Neutrophil (primary cell): Measurements from ENCODE around the gene IARS2.

Experiments used
- H3K27ac ChIP-seq: fragments of 200-600 bp; sonication (generic); 2 replicates; pipeline ENCODE4 v1.5.1; 2016; ENCODE audit warnings: mild to moderate bottlenecking, moderate library complexity
- H3K27me3 ChIP-seq: fragments of 200-600 bp; sonication (generic); 2 replicates; pipeline ENCODE4 v1.6.0; 2016; ENCODE audit warnings: mild to moderate bottlenecking
- H3K36me3 ChIP-seq: fragments of 200-600 bp; sonication (generic); 2 replicates; pipeline ENCODE4 v1.5.1; 2017
- H3K4me1 ChIP-seq, 2 experiments: fragments of 200-600 bp in 1 of 2; sonication (generic) in 1 of 2; 1 replicate in 1 of 2; 2 replicates in 1 of 2; pipeline versions ENCODE4 v1.5.1 to v1.6.1; 2013 to 2016; ENCODE audit warnings: low read depth in 1 of 2, low read length in 1 of 2, mild to moderate bottlenecking in 1 of 2, moderate library complexity in 1 of 2; ENCODE audit not compliant: control insufficient read depth in 1 of 2, insufficient read depth in 1 of 2
- H3K4me3 ChIP-seq, 2 experiments: fragments of 200-600 bp in 1 of 2; sonication (generic) in 1 of 2; 1 replicate in 1 of 2; 2 replicates in 1 of 2; pipeline ENCODE4 v1.5.1; 2013 to 2016; ENCODE audit warnings: low read depth in 1 of 2, low read length in 1 of 2, mild to moderate bottlenecking in 1 of 2, moderate library complexity in 1 of 2
- H3K9me3 ChIP-seq: fragments of 200-600 bp; sonication (generic); 2 replicates; pipeline ENCODE4 v1.5.1; 2016
- CTCF ChIP-seq: fragments of 200-600 bp; sonication (generic); IDR thresholded peaks from 2 replicates; pipeline ENCODE4 v1.5.1; 2016; ENCODE audit warnings: antibody characterized with exemption

Gene IARS2

GRCh38 chr1:220121791-220122530 lies 28.0 kb downstream of the IARS2 start:
- Histone ChIP-seq H3K27ac (no peak overlapping the region), H3K27me3 (no peaks in the 10 kb centered on the region)
- TF ChIP-seq CTCF: no peak

DNA sequence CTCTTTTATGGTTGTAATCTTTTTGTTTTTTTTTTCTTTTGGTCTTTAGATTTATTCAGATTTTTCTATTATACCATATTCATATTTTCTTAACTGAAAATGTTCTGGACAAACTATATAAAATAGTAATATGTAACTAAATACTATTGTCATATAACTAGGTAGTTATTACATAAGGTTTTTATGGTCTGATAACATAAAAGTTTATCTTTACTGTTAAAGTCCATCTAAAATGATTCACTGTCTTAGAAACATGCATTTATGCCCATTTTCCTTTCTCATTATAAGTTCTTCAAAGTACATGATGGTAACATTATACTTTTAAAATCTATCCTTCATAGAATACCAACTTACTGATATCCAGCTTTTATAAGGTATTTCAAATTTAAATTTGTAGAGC lies 29.1 kb downstream of the IARS2 start:
- Histone ChIP-seq H3K27ac (no peak overlapping the region), H3K9me3 (no peaks in the 10 kb centered on the region), H3K27me3 (no peaks in the 10 kb centered on the region), H3K36me3 (peaks cover 27% of the 10 kb centered on the region), H3K4me1 (peaks cover 0 to 5% of the 10 kb centered on the region in 2 experiments), H3K4me3 (no peak overlapping the region)
- no peak for TF ChIP-seq CTCF

More at GRCh38 chr1:220121791-220122530, 28.0 kb downstream of the IARS2 start:
- H3K36me3 ChIP-seq: peaks cover 23% of the 10 kb centered on the region
- no peak overlapping the region for H3K4me3 ChIP-seq
- H3K9me3 ChIP-seq: no peaks in the 10 kb centered on the region
- H3K4me1 ChIP-seq: peaks cover 0 to 5% of the 10 kb centered on the region in 2 experiments

DNA sequence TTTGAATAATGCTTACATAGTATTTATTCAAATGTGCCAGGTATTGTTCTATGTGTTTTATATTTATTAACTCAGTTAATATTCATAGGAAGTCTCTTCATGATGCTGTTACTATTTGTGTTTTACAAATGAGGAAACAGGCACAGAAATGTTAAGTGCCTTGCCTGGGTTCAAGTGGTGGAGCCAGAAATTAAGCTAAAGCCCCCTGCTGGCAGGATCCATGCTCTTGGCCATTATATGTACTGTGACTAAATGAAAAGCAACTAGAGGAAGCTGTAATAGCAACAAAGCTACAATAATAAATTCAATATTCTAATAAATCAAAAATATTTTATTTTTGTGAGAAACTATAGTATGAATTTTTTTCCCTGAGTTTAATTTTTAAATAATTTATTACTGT lies 30.0 kb downstream of the IARS2 start:
- TF ChIP-seq CTCF: no peak
- Histone ChIP-seq H3K27me3 (no peaks in the 10 kb centered on the region), H3K27ac (no peak overlapping the region), H3K36me3 (peaks cover 33% of the 10 kb centered on the region), H3K4me1 (peaks cover 0 to 10% of the 10 kb centered on the region in 2 experiments), H3K9me3 (no peaks in the 10 kb centered on the region), H3K4me3 (no peak overlapping the region)

DNA sequence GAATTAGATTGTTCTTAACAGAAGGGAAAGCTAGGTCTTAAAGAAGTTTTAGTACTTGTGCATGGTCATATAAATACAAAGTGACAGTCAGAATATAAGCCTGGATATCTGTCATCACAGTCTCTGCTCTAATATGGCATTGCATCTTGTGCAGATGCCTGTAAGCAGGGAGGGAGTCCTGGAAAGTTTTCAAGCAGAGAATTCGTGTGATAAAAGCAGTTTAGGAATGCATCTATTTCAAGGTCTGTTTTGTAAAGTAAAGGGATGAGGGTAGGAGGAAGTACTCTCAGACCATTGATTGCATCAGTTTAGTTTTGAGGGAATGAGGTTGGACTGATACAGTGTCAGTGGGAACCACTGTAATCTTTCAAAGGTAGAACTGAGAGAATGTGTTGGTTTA lies 30.6 kb downstream of the IARS2 start:
- no peak for TF ChIP-seq CTCF
- no peaks in the 10 kb centered on the region for H3K27me3 ChIP-seq
- no peak overlapping the region for H3K27ac ChIP-seq
- H3K36me3 ChIP-seq: peaks cover 36% of the 10 kb centered on the region
- H3K4me1 ChIP-seq: peaks cover 0 to 10% of the 10 kb centered on the region in 2 experiments
- H3K4me3 ChIP-seq: no peak overlapping the region
- H3K9me3 ChIP-seq: no peaks in the 10 kb centered on the region

GRCh38 chr1:220127076-220127475 lies 33.1 kb downstream of the IARS2 start:
- Histone ChIP-seq H3K36me3 (peaks cover 42% of the 10 kb centered on the region), H3K27ac (no peak overlapping the region), H3K4me1 (peaks cover 0 to 10% of the 10 kb centered on the region in 2 experiments), H3K27me3 (no peaks in the 10 kb centered on the region), H3K4me3 (no peak overlapping the region), H3K9me3 (no peaks in the 10 kb centered on the region)
- TF ChIP-seq CTCF: no peak
